ENCODE measurements around the gene ATG2A. TPM values are rescaled to one million over a fixed set of nuclear protein-coding genes. Genes with fewer than 3 reads are reported as not detected.

ATG2A gene
- polyA plus RNA-seq, 3 donors: 2.6 to 24.9 (median 4.0) TPM

GRCh38 chr11:64902102-64902900 lies 14.7 kb downstream of the ATG2A start:
- H3K27me3 Mint-ChIP-seq (ENCODE audit: low read depth in 3 of 3): no peaks in the 10 kb centered on the region

GRCh38 chr11:64900774-64901173 lies 16.2 kb downstream of the ATG2A start:
- Histone ChIP-seq H3K27ac (ENCODE audit: low read depth in 1 of 2, low read length in 2 of 2) (no peak overlapping the region), H3K4me2 (replicated peaks; ENCODE audit: extremely low read depth, low read length, poor library complexity, severe bottlenecking) (no peak overlapping the region), H3K27me3 (ENCODE audit: control insufficient read depth in 2 of 2, insufficient read depth in 2 of 2, low read length in 2 of 2) (no peaks in the 10 kb centered on the region), H3K4me1 (ENCODE audit: control insufficient read depth in 1 of 2, insufficient read depth in 2 of 2, low read length in 2 of 2) (no peaks in the 10 kb centered on the region), H3K4me3 (replicated peaks in 1 of 3; ENCODE audit: low read depth in 2 of 3, low read length in 3 of 3) (no peak overlapping the region), H3K9ac (ENCODE audit: insufficient read depth, low read length, poor library complexity, severe bottlenecking) (no peak overlapping the region), H3K9me3 (replicated peaks in 1 of 2; ENCODE audit: control insufficient read depth in 1 of 2, insufficient read depth in 1 of 2, low read length in 2 of 2) (no peaks in the 10 kb centered on the region), H4K20me1 (ENCODE audit: insufficient read depth, low read length) (no peaks in the 10 kb centered on the region), H2AFZ (ENCODE audit: insufficient read depth, low read depth, low read length, poor library complexity, severe bottlenecking) (no peak overlapping the region), H3K36me3 (replicated peaks in 1 of 2; ENCODE audit: control insufficient read depth in 1 of 2, insufficient read depth in 2 of 2, low read length in 2 of 2) (peaks cover 82 to 93% of the 10 kb centered on the region in 2 donors), H3K79me2 (ENCODE audit: insufficient read depth, low read length) (no peaks in the 10 kb centered on the region)
- Mint-ChIP-seq H3K9me3 (peaks cover 0 to 1% (median 0%) of the 10 kb centered on the region in 7 donors), H3K27ac (no peak overlapping the region), H3K36me3 (peaks cover 72 to 89% of the 10 kb centered on the region in 2 donors), H3K27me3 (ENCODE audit: low read depth in 3 of 3) (no peaks in the 10 kb centered on the region), H3K4me3 (no peak overlapping the region), H3K4me1 (no peaks in the 10 kb centered on the region)
- DNase-seq: no peak
- 98% methylated on average over 17 of the region's 17 CpGs for WGBS (ENCODE audit: insufficient coverage)
- intact Hi-C loops (cut with micrococcal nuclease): no loop called here
- TF ChIP-seq CTCF (IDR thresholded peaks at IDR 0.05): no peak

More at GRCh38 chr11:64902102-64902900, 14.7 kb downstream of the ATG2A start:
- Mint-ChIP-seq H3K4me1 (no peaks in the 10 kb centered on the region), H3K27ac (no peak overlapping the region), H3K36me3 (peaks cover 70 to 91% of the 10 kb centered on the region in 2 donors), H3K9me3 (peaks cover 0 to 1% (median 0%) of the 10 kb centered on the region in 7 donors), H3K4me3 (no peak overlapping the region)
- H3K36me3 ChIP-seq (replicated peaks in 1 of 2; ENCODE audit: control insufficient read depth in 1 of 2, insufficient read depth in 2 of 2, low read length in 2 of 2): peaks cover 83 to 93% of the 10 kb centered on the region in 2 donors
- no peak overlapping the region for H3K9ac ChIP-seq (ENCODE audit: insufficient read depth, low read length, poor library complexity, severe bottlenecking)
- 97% methylated on average over 18 of the region's 30 CpGs for WGBS (ENCODE audit: insufficient coverage)
- H3K4me2 ChIP-seq (replicated peaks; ENCODE audit: extremely low read depth, low read length, poor library complexity, severe bottlenecking): no peak overlapping the region
- no peak for DNase-seq
- TF ChIP-seq CTCF (IDR thresholded peaks at IDR 0.05): no peak
- H3K27me3 ChIP-seq (ENCODE audit: control insufficient read depth in 2 of 2, insufficient read depth in 2 of 2, low read length in 2 of 2): no peaks in the 10 kb centered on the region
- intact Hi-C loops (cut with micrococcal nuclease): no loop called here
- no peak overlapping the region for H3K4me3 ChIP-seq (replicated peaks in 1 of 3; ENCODE audit: low read depth in 2 of 3, low read length in 3 of 3)
- H4K20me1 ChIP-seq (ENCODE audit: insufficient read depth, low read length): no peaks in the 10 kb centered on the region
- no peaks in the 10 kb centered on the region for H3K4me1 ChIP-seq (ENCODE audit: control insufficient read depth in 1 of 2, insufficient read depth in 2 of 2, low read length in 2 of 2)
- no peak overlapping the region for H3K27ac ChIP-seq (ENCODE audit: low read depth in 1 of 2, low read length in 2 of 2)
- no peaks in the 10 kb centered on the region for H3K9me3 ChIP-seq (replicated peaks in 1 of 2; ENCODE audit: control insufficient read depth in 1 of 2, insufficient read depth in 1 of 2, low read length in 2 of 2)
- H2AFZ ChIP-seq (ENCODE audit: insufficient read depth, low read depth, low read length, poor library complexity, severe bottlenecking): no peak overlapping the region
- no peaks in the 10 kb centered on the region for H3K79me2 ChIP-seq (ENCODE audit: insufficient read depth, low read length)
